Kidney epithelial cell (primary cell): ENCODE measurements around the gene DYNC1LI2. TPM values are rescaled to one million over a fixed set of nuclear protein-coding genes. Genes with fewer than 3 reads are reported as not detected.

Source experiments
- DNase-seq: peaks from one replicate; pipeline ENCODE4 v3.0.0-alpha.2; 2010; ENCODE audit warnings: low read depth
- H3K27me3 ChIP-seq: 2 replicates; pipeline ENCODE4 v1.6.0; 2011; ENCODE audit warnings: low read length; ENCODE audit not compliant: control insufficient read depth, insufficient read depth
- H3K36me3 ChIP-seq: 2 replicates; pipeline ENCODE4 v1.5.1; 2011; ENCODE audit warnings: low read length; ENCODE audit not compliant: control insufficient read depth, insufficient read depth
- H3K4me3 ChIP-seq: 2 replicates; pipeline ENCODE4 v1.5.1; 2011; ENCODE audit warnings: low read depth, mild to moderate bottlenecking, control low read depth, low read length
- total RNA-seq: library from RNA; depleted of rRNA; stranded (reverse); fragments of >200 nt; gene quantifications from 2 replicates; pipeline ENCODE4 v1.2.3, GENCODE V29; 2015
- TF ChIP-seq, protein P1 (sequence below): IDR thresholded peaks from 2 replicates; pipeline ENCODE4 v1.5.1; 2011; ENCODE audit warnings: mild to moderate bottlenecking, moderate library complexity, low read length, control low read depth, inconsistent platforms; ENCODE audit not compliant: insufficient read depth, poor library complexity, severe bottlenecking

The DYNC1LI2 gene
- total RNA-seq, 1 donor from 2014 or later, result 126 TPM

DNA sequence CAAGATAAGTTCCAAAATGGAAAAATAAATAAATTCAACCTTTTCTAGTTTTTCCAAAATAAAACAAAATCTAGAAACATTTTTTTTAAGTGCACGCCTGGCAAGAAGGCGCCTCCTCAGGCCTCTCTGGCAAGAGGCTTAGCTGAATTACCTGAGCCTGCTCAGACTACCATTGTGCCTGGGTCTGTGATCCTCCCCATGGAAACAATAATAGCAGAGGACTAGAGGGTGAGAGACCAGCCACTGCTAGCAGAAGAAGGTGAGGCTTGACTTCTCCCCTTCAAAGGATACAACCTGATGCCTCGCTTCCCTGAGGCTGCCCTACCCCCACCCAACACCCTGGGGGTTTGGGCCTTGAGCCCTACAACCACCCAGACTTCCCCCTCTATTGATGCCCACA is 35.1 kb upstream of the DYNC1LI2 start:
- no peak for DNase-seq
- Histone ChIP-seq H3K4me3 (no peak overlapping the region), H3K27me3 (no peaks in the 10 kb centered on the region), H3K36me3 (no peaks in the 10 kb centered on the region)
- TF ChIP-seq, protein P1, sequence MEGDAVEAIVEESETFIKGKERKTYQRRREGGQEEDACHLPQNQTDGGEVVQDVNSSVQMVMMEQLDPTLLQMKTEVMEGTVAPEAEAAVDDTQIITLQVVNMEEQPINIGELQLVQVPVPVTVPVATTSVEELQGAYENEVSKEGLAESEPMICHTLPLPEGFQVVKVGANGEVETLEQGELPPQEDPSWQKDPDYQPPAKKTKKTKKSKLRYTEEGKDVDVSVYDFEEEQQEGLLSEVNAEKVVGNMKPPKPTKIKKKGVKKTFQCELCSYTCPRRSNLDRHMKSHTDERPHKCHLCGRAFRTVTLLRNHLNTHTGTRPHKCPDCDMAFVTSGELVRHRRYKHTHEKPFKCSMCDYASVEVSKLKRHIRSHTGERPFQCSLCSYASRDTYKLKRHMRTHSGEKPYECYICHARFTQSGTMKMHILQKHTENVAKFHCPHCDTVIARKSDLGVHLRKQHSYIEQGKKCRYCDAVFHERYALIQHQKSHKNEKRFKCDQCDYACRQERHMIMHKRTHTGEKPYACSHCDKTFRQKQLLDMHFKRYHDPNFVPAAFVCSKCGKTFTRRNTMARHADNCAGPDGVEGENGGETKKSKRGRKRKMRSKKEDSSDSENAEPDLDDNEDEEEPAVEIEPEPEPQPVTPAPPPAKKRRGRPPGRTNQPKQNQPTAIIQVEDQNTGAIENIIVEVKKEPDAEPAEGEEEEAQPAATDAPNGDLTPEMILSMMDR, result no peak

- H3K4me3 ChIP-seq, result no peak overlapping the region
- H3K27me3 ChIP-seq, result no peaks in the 10 kb centered on the region
- TF ChIP-seq, protein P1, result no peak
- no peaks in the 10 kb centered on the region for H3K36me3 ChIP-seq
- no peak for DNase-seq
These were observed 25.0 kb upstream of the DYNC1LI2 start for GRCh38 chr16:66776457-66776856.

- no peak overlapping the region for H3K4me3 ChIP-seq
- no peak for DNase-seq
- H3K27me3 ChIP-seq, result no peaks in the 10 kb centered on the region
- TF ChIP-seq, protein P1, result no peak
- H3K36me3 ChIP-seq, result no peaks in the 10 kb centered on the region
These were observed 23.6 kb upstream of the DYNC1LI2 start for GRCh38 chr16:66774981-66775380.

GRCh38 chr16:66758086-66758485 is 6.7 kb upstream of the DYNC1LI2 start:
- Histone ChIP-seq H3K27me3 (no peaks in the 10 kb centered on the region), H3K4me3 (no peak overlapping the region), H3K36me3 (no peaks in the 10 kb centered on the region)
- TF ChIP-seq, protein P1, result no peak
- DNase-seq, result no peak

GRCh38 chr16:66754819-66755218 is 3.4 kb upstream of the DYNC1LI2 start:
- Histone ChIP-seq H3K27me3 (no peaks in the 10 kb centered on the region), H3K4me3 (no peak overlapping the region), H3K36me3 (no peaks in the 10 kb centered on the region)
- DNase-seq, result no peak
- TF ChIP-seq, protein P1, result no peak

DNA sequence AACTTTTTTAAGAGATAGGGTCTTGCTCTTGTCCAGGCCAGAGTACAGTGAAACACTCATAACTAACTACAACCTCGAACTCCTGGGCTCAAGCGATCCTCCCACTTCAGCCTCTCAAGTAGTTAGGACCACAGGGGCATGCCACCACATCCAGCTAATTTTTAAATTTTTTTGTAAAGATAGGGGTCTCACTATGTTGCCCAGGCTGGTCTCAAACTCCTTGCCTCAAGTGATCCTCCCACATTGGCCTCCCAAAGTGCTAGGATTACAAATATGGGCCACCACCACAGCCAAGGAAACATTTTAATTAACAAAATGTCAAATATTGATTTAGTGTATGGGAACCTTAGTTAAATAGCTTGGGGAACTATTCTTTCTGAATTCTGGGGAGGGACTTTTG is 2.8 kb upstream of the DYNC1LI2 start:
- H3K4me3 ChIP-seq, result no peak overlapping the region
- H3K36me3 ChIP-seq, result no peaks in the 10 kb centered on the region
- no peak for DNase-seq
- TF ChIP-seq, protein P1, result no peak
- H3K27me3 ChIP-seq, result no peaks in the 10 kb centered on the region
